ENCODE data around the gene TWF2.

The TWF2 gene

DNA sequence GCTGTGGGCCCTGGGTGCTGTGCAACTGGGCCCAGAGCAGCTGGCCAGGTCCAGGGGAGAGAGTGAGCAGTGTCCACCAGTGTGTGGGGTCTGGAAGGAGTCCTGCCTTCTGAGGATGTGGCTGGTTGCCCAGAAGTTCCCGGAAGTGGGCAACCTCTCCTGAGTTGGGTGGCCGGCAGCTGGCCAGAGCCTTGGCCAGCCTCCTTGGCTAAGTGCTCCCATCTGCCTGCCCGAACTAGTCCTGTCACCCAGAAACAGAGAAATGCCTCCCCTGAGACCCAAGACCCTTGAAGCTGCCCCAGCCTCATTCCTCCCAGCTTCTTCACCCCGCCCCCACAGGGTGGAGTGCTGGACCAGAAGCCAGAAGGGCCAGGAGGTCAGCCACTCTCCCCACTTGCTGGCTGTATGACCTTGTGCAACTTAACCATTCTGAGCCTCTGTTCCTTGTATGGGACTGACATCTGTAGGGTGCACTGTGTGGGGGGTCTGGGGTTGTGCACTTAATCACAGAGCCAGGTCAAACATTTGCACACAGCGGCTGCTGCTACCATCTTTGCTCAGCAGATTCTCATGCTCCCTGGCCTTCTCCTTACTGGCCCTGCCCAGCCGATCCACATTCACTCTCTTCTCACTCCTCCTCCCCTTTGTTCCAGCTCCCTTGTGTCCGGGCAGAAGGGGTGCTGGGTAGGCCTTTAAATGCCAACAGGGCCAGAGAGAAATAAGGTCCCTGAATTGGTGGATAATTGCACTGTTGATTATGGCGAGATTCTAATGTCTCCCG lies 48.5 kb downstream of the TWF2 start:
- DNase-seq (ENCODE audit: low spot score) = no peak

GRCh38 chr3:52188556-52188955 lies 50.4 kb downstream of the TWF2 start:
- DNase-seq (ENCODE audit: low spot score) = no peak
- no peak for TF ChIP-seq CTCF (IDR thresholded peaks at IDR 0.05; ENCODE audit: extremely low read depth, missing control alignments)

More for the DNA sequence above, 48.5 kb downstream of the TWF2 start:
- TF ChIP-seq CTCF (IDR thresholded peaks at IDR 0.05; ENCODE audit: extremely low read depth, missing control alignments) = no peak

DNA sequence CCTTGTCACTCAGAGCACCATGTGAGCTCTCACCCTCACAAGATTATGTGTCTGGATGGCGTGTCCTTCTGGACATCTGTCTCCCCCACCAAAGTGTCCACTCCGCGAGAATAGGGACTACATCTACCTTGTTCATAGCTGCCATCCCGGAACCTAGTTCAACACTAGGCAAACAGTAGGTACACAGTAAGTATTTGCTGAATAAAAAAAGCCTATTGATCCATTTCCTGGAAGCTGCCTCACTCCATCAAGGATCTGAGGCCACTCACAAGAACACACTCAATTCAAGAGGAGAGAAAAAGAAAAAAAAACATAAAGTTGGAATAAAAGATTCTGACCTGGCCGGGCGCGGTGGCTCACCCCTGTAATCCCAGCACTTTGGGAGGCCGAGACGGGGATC lies 52.2 kb downstream of the TWF2 start:
- no peak for TF ChIP-seq CTCF (IDR thresholded peaks at IDR 0.05; ENCODE audit: extremely low read depth, missing control alignments)
- no peak for DNase-seq (ENCODE audit: low spot score)

DNA sequence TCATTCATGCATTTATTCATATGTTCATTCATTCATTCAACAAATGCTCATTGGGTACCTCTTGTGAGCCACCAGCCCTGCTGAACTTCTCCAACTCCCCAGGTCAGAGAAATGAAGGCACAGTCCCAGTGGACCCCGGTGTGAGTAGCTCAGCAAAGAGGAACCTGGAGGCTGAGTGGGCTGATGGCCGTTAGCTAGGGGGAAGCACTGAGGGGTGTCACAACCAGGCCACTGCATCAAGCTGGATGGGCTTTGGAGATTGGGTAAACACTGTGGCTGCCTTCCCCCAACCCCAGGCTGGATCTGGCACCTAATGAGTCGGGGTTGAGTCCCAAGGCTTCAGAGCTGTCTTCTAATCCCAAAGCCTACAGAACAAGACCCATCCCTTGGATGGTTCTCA lies 53.1 kb downstream of the TWF2 start:
- no peak for TF ChIP-seq CTCF (IDR thresholded peaks at IDR 0.05; ENCODE audit: extremely low read depth, missing control alignments)
- DNase-seq (ENCODE audit: low spot score) = no peak

DNA sequence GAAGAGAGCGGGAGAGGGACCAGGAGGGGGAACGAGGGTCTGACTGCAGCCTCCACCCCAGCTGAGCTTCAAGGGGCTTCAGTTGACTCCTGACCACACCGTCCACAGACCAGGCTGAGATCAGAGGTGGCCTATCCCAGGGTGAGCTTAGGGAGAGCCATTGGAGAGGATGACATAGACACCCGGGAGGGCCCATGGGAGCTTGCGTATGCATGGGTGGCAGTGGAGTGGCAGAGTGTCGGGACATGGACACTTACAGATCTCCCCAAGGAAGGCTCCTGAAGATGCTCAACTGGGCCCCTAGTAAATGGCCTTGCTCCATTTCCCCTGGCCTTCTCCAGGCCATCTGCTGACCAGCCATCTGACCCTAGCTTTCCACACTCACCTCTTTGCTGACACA lies 53.6 kb downstream of the TWF2 start:
- TF ChIP-seq CTCF (IDR thresholded peaks at IDR 0.05; ENCODE audit: extremely low read depth, missing control alignments) = no peak
- no peak for DNase-seq (ENCODE audit: low spot score)

DNA sequence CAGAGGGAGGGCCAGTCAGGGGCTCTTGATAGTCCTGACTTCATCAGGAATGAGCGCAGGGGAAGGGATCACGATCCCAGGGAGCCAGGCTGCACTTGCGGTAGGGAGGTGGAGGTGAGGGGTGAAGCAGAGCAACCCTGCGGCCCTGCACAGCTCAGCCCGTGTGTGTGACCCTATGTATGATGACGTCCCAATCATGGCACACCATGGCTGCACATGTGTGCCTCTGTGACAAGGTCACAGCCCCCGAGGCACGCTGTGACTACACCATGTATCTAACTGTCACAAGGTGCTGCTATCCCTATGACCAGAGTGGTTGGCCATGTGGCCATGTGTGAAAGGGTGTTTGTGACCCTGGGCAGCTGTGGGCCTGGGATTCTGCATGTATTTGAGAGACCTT lies 54.3 kb downstream of the TWF2 start:
- TF ChIP-seq CTCF (IDR thresholded peaks at IDR 0.05; ENCODE audit: extremely low read depth, missing control alignments) = no peak
- DNase-seq (ENCODE audit: low spot score) = no peak

- TF ChIP-seq CTCF (IDR thresholded peaks at IDR 0.05; ENCODE audit: extremely low read depth, missing control alignments) = no peak
- DNase-seq (ENCODE audit: low spot score) = no peak
These were observed 55.0 kb downstream of the TWF2 start for GRCh38 chr3:52183786-52184445.

Data from GM20000 (cell line).